HG03354 (cell line): ENCODE data around the gene CTNNAL1.

Source experiments
- ATAC-seq: cut with Tn5 transposase; IDR thresholded peaks from one replicate; pipeline ENCODE4 v1.9.1; 2021; ENCODE audit warnings: mild to moderate bottlenecking; ENCODE audit not compliant: unreplicated experiment, poor library complexity, severe bottlenecking

CTNNAL1 gene

GRCh38 chr9:108897324-108898096 lies 115.8 kb downstream of the CTNNAL1 start:
- ATAC-seq: no peak

DNA sequence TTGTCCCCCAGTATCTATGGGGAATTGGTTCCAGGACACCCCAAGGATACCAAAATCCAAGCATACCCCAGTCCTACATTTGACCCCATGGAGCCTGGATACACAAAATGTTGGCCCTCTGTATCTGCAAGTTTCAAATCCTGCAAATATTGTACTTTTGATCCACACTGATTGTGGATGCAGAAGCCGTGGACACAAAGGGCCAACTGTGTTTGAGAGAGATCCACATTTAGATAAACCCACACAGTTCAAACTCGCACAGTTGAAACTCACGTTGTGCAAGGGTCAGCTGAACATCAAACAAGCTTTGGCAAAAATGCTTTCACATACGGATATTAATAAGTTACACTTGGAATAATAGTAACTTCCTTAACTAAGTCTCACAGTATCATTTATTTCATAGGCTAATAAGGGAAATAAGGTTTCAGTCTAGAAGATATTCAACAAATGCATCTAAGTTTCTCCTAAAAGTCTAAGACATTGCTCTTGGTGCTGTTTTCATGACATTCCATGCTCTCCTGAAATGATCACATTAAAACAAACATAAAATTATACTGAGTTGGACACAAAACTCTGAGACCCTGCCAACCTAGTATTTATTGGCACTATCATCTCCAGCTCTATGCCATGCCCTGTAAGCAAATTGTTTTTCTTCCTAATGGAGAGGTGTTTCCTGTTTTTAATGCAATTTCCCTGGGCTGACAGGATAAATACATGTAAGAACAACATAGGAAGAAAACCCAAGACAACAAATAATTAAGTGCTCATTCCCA lies 118.9 kb downstream of the CTNNAL1 start:
- ATAC-seq: no peak
